Measurements from ENCODE around the gene CTNND2.

Gene CTNND2

GRCh38 chr5:10935536-10935935 is 968.7 kb downstream of the CTNND2 start:
- H3K27ac ChIP-seq (ENCODE audit: insufficient read depth, low read depth, low read length, poor library complexity, severe bottlenecking), result no peak overlapping the region
- no peaks in the 10 kb centered on the region for H3K27me3 ChIP-seq (ENCODE audit: control insufficient read depth, insufficient read depth, low read length, poor library complexity, severe bottlenecking)
- H3K4me3 ChIP-seq (ENCODE audit: insufficient read depth, low read depth, low read length), result no peak overlapping the region
- peaks cover 4% of the 10 kb centered on the region for H3K4me1 ChIP-seq (ENCODE audit: control insufficient read depth, insufficient read depth, low read length)
- H3K9me3 ChIP-seq (ENCODE audit: control insufficient read depth, low read length), result no peaks in the 10 kb centered on the region
- H3K36me3 ChIP-seq (ENCODE audit: control insufficient read depth, insufficient read depth, low read length), result no peaks in the 10 kb centered on the region

GRCh38 chr5:10934783-10935355 is 969.4 kb downstream of the CTNND2 start:
- Histone ChIP-seq H3K9me3 (ENCODE audit: control insufficient read depth, low read length) (no peaks in the 10 kb centered on the region), H3K4me3 (ENCODE audit: insufficient read depth, low read depth, low read length) (no peak overlapping the region), H3K36me3 (ENCODE audit: control insufficient read depth, insufficient read depth, low read length) (no peaks in the 10 kb centered on the region), H3K27ac (ENCODE audit: insufficient read depth, low read depth, low read length, poor library complexity, severe bottlenecking) (no peak overlapping the region), H3K27me3 (ENCODE audit: control insufficient read depth, insufficient read depth, low read length, poor library complexity, severe bottlenecking) (no peaks in the 10 kb centered on the region), H3K4me1 (ENCODE audit: control insufficient read depth, insufficient read depth, low read length) (peaks cover 4% of the 10 kb centered on the region)
- WGBS, 2 experiments, result 91 to 94% methylated on average over 7 of the region's 7 CpGs

- H3K36me3 ChIP-seq (ENCODE audit: control insufficient read depth, insufficient read depth, low read length), result no peaks in the 10 kb centered on the region
- H3K27ac ChIP-seq (ENCODE audit: insufficient read depth, low read depth, low read length, poor library complexity, severe bottlenecking), result no peak overlapping the region
- H3K27me3 ChIP-seq (ENCODE audit: control insufficient read depth, insufficient read depth, low read length, poor library complexity, severe bottlenecking), result no peaks in the 10 kb centered on the region
- H3K9me3 ChIP-seq (ENCODE audit: control insufficient read depth, low read length), result no peaks in the 10 kb centered on the region
- 93 to 96% methylated on average over 4 of the region's 4 CpGs for WGBS, 2 experiments
- no peak overlapping the region for H3K4me3 ChIP-seq (ENCODE audit: insufficient read depth, low read depth, low read length)
- peaks cover 4% of the 10 kb centered on the region for H3K4me1 ChIP-seq (ENCODE audit: control insufficient read depth, insufficient read depth, low read length)
These were observed 971.1 kb downstream of the CTNND2 start for GRCh38 chr5:10933121-10933520.

- H3K4me3 ChIP-seq (ENCODE audit: insufficient read depth, low read depth, low read length), result no peak overlapping the region
- H3K36me3 ChIP-seq (ENCODE audit: control insufficient read depth, insufficient read depth, low read length), result no peaks in the 10 kb centered on the region
- H3K27ac ChIP-seq (ENCODE audit: insufficient read depth, low read depth, low read length, poor library complexity, severe bottlenecking), result no peak overlapping the region
- WGBS, 2 experiments, result 67 to 100% methylated on average over 1 of the region's 1 CpG
- peaks cover 4% of the 10 kb centered on the region for H3K4me1 ChIP-seq (ENCODE audit: control insufficient read depth, insufficient read depth, low read length)
- no peaks in the 10 kb centered on the region for H3K27me3 ChIP-seq (ENCODE audit: control insufficient read depth, insufficient read depth, low read length, poor library complexity, severe bottlenecking)
- H3K9me3 ChIP-seq (ENCODE audit: control insufficient read depth, low read length), result no peaks in the 10 kb centered on the region
These were observed 971.8 kb downstream of the CTNND2 start for GRCh38 chr5:10932426-10932825.

- Histone ChIP-seq H3K4me1 (ENCODE audit: control insufficient read depth, insufficient read depth, low read length) (peaks cover under 1% of the 10 kb centered on the region), H3K36me3 (ENCODE audit: control insufficient read depth, insufficient read depth, low read length) (no peaks in the 10 kb centered on the region), H3K27me3 (ENCODE audit: control insufficient read depth, insufficient read depth, low read length, poor library complexity, severe bottlenecking) (no peaks in the 10 kb centered on the region), H3K9me3 (ENCODE audit: control insufficient read depth, low read length) (no peaks in the 10 kb centered on the region), H3K4me3 (ENCODE audit: insufficient read depth, low read depth, low read length) (no peak overlapping the region), H3K27ac (ENCODE audit: insufficient read depth, low read depth, low read length, poor library complexity, severe bottlenecking) (no peak overlapping the region)
These were observed 976.6 kb downstream of the CTNND2 start for GRCh38 chr5:10927608-10928007.

GRCh38 chr5:10923310-10923709 is 980.9 kb downstream of the CTNND2 start:
- H3K9me3 ChIP-seq (ENCODE audit: control insufficient read depth, low read length), result no peaks in the 10 kb centered on the region
- H3K27ac ChIP-seq (ENCODE audit: insufficient read depth, low read depth, low read length, poor library complexity, severe bottlenecking), result no peak overlapping the region
- WGBS, 2 experiments, result 72 to 76% methylated on average over 3 of the region's 3 CpGs
- H3K27me3 ChIP-seq (ENCODE audit: control insufficient read depth, insufficient read depth, low read length, poor library complexity, severe bottlenecking), result no peaks in the 10 kb centered on the region
- no peaks in the 10 kb centered on the region for H3K36me3 ChIP-seq (ENCODE audit: control insufficient read depth, insufficient read depth, low read length)
- no peaks in the 10 kb centered on the region for H3K4me1 ChIP-seq (ENCODE audit: control insufficient read depth, insufficient read depth, low read length)
- H3K4me3 ChIP-seq (ENCODE audit: insufficient read depth, low read depth, low read length), result no peak overlapping the region
